GM23248 (cell line): ENCODE measurements around the gene ZNF283. TPM values are rescaled to one million over a fixed set of nuclear protein-coding genes. Genes with fewer than 3 reads are reported as not detected.
"Not testable (repeated sequence)": the region's sequence is repeated elsewhere in the genome, so short reads cannot be mapped to it uniquely, and the experiment has no call there.

Source experiments
- DNase-seq: peaks from one replicate; pipeline ENCODE4 v3.0.0-alpha.2; 2015
- H2AFZ ChIP-seq: fragments of 200-600 bp; sonication (generic); 2 replicates; pipeline ENCODE4 v1.6.1; 2016; ENCODE audit warnings: antibody characterized with exemption
- H3F3A ChIP-seq: fragments of 200-600 bp; sonication (generic); 2 replicates; pipeline ENCODE4 v1.6.1; 2016; ENCODE audit warnings: mild to moderate bottlenecking, antibody characterized with exemption, mixed run types; ENCODE audit not compliant: insufficient read depth
- H3K27ac ChIP-seq: fragments of 200-600 bp; sonication (generic); 2 replicates; pipeline ENCODE4 v1.5.1; 2016; ENCODE audit warnings: mild to moderate bottlenecking
- H3K27me3 ChIP-seq: fragments of 200-600 bp; sonication (generic); replicated peaks from 2 replicates; pipeline ENCODE4 v1.6.1; 2016; ENCODE audit warnings: mild to moderate bottlenecking; ENCODE audit not compliant: insufficient read depth
- H3K36me3 ChIP-seq: fragments of 200-600 bp; sonication (generic); 2 replicates; pipeline ENCODE4 v1.6.1; 2016; ENCODE audit warnings: low read depth, mild to moderate bottlenecking
- H3K4me1 ChIP-seq: fragments of 200-600 bp; sonication (generic); 2 replicates; pipeline ENCODE4 v1.6.1; 2016; ENCODE audit warnings: mild to moderate bottlenecking; ENCODE audit not compliant: insufficient read depth
- H3K4me2 ChIP-seq: fragments of 200-600 bp; sonication (generic); one replicate; pipeline ENCODE4 v1.6.1; 2016; ENCODE audit warnings: mild to moderate bottlenecking; ENCODE audit not compliant: unreplicated experiment
- H3K4me3 ChIP-seq: fragments of 200-600 bp; sonication (generic); 2 replicates; pipeline ENCODE4 v1.5.1; 2016; ENCODE audit warnings: mild to moderate bottlenecking
- H3K79me2 ChIP-seq: fragments of 200-600 bp; sonication (generic); 2 replicates; pipeline ENCODE4 v1.6.1; 2016; ENCODE audit warnings: mild to moderate bottlenecking; ENCODE audit not compliant: insufficient read depth
- H3K9ac ChIP-seq: fragments of 200-600 bp; sonication (generic); 2 replicates; pipeline ENCODE4 v1.6.1; 2016; ENCODE audit warnings: mild to moderate bottlenecking
- H3K9me2 ChIP-seq: fragments of 200-600 bp; sonication (generic); 2 replicates; pipeline ENCODE4 v1.6.1; 2016; ENCODE audit warnings: mixed run types, mild to moderate bottlenecking, moderate library complexity; ENCODE audit not compliant: insufficient read depth
- H3K9me3 ChIP-seq: fragments of 200-600 bp; sonication (generic); one replicate; pipeline ENCODE4 v1.6.1; 2017; ENCODE audit warnings: low read depth
- H4K20me1 ChIP-seq: fragments of 200-600 bp; sonication (generic); 2 replicates; pipeline ENCODE4 v1.6.0; 2016; ENCODE audit not compliant: insufficient read depth
- EZH2 ChIP-seq: fragments of 200-600 bp; sonication (generic); IDR thresholded peaks from 2 replicates; pipeline ENCODE4 v1.6.1; 2018; ENCODE audit warnings: antibody characterized with exemption, mild to moderate bottlenecking; ENCODE audit not compliant: insufficient read depth, poor library complexity, severe bottlenecking
- EZH2phosphoT487 ChIP-seq: fragments of 200-600 bp; sonication (generic); IDR thresholded peaks from 2 replicates; pipeline ENCODE4 v1.6.1; 2018; ENCODE audit warnings: antibody characterized with exemption, moderate library complexity, mild to moderate bottlenecking, low read depth; ENCODE audit not compliant: insufficient read depth
- WGBS, 2 experiments: methylation state at CpG; one replicate each; pipeline ENCODE4 v1.1.6; 2015 to 2017; ENCODE audit warnings: low lambda C conversion rate in 2 of 2, low coverage in 1 of 2; ENCODE audit errors: missing lambda C conversion rate in 2 of 2; 5-methylcytosine and 5-hydroxymethylcytosine counted together
- in situ Hi-C: fragments of 300-500 bp; cut with MboI; formaldehyde crosslinking; loops from 2 replicates; pipeline ENCODE4 v1.15.0; 2020
- polyA plus RNA-seq: library from polyadenylated mRNA; unstranded; fragments of >200 nt; fragmentation: Nextera tagmentation; extraction: Ambion mirVana; gene quantifications from 2 replicates; pipeline ENCODE4 v1.2.1, GENCODE V29; 2016
- total RNA-seq: library from RNA; depleted of rRNA; stranded (reverse); fragments of >200 nt; shearing (Covaris generic); gene quantifications from 2 replicates; pipeline ENCODE4 v1.2.3, GENCODE V29; 2014

ZNF283 gene
- total and polyA plus RNA-seq, 2 experiments from 2014 or later: 4.6 to 12.1 TPM

- no peaks in the 10 kb centered on the region for H3K9me2 ChIP-seq
- no peaks in the 10 kb centered on the region for H3K4me1 ChIP-seq
- peaks cover 7% of the 10 kb centered on the region; the same call in 1 of the 2 replicates for H3K27me3 ChIP-seq
- peak overlapping the region; percentile 71 for H3K4me3 ChIP-seq
- peak overlapping the region; percentile 66 for H2AFZ ChIP-seq
- DNase-seq: peak; percentile 63
- no peak overlapping the region for H3K9ac ChIP-seq
- no peaks in the 10 kb centered on the region for H3F3A ChIP-seq
- TF ChIP-seq EZH2 (no peak), EZH2phosphoT487 (no peak)
- no peaks in the 10 kb centered on the region for H3K79me2 ChIP-seq
- WGBS, 2 experiments: 13 to 19% methylated on average over 44 to 66 of the region's 70 CpGs
- no peaks in the 10 kb centered on the region for H4K20me1 ChIP-seq
- H3K4me2 ChIP-seq: peak overlapping the region; percentile 66
- no peaks in the 10 kb centered on the region for H3K36me3 ChIP-seq
- in situ Hi-C loops: no loop called here
- H3K9me3 ChIP-seq: no peaks in the 10 kb centered on the region
- H3K27ac ChIP-seq: no peak overlapping the region
Observed at GRCh38 chr19:43798546-43799409, 28.3 kb upstream of the ZNF283 start.

GRCh38 chr19:43799502-43800142 lies 27.5 kb upstream of the ZNF283 start:
- Histone ChIP-seq H3K79me2 (no peaks in the 10 kb centered on the region), H3K9ac (no peak overlapping the region), H3K27ac (no peak overlapping the region), H3K4me3 (no peak overlapping the region), H3K9me3 (no peaks in the 10 kb centered on the region), H3K4me1 (no peaks in the 10 kb centered on the region), H3K36me3 (no peaks in the 10 kb centered on the region), H3K27me3 (peaks cover 7% of the 10 kb centered on the region; the same call in 1 of the 2 replicates), H3F3A (no peaks in the 10 kb centered on the region), H2AFZ (no peak overlapping the region), H4K20me1 (no peaks in the 10 kb centered on the region), H3K9me2 (no peaks in the 10 kb centered on the region), H3K4me2 (no peak overlapping the region)
- DNase-seq: no peak
- in situ Hi-C loops: no loop called here
- 49 to 55% methylated on average over 6 of the region's 6 CpGs for WGBS, 2 experiments
- TF ChIP-seq EZH2phosphoT487: no peak
- no peak for TF ChIP-seq EZH2

GRCh38 chr19:43802216-43802951 lies 24.7 kb upstream of the ZNF283 start, which contains the start of gene LYPD5:
Gene LYPD5, minus strand, starts transcription at chr19:43802447. Its CDS starts 67 bp downstream, at chr19:43802380.
- Histone ChIP-seq H3K27me3 (peaks cover 7% of the 10 kb centered on the region; the same call in 1 of the 2 replicates), H3K4me1 (no peaks in the 10 kb centered on the region), H3K9ac (no peak within 1 kb of the TSS), H3K27ac (no peak within 1 kb of the TSS), H3F3A (no peaks in the 10 kb centered on the region), H3K4me3 (no peak within 1 kb of the TSS), H3K79me2 (no peaks in the 10 kb centered on the region), H2AFZ (no peak within 1 kb of the TSS), H4K20me1 (no peaks in the 10 kb centered on the region), H3K9me3 (no peaks in the 10 kb centered on the region), H3K9me2 (no peaks in the 10 kb centered on the region), H3K4me2 (no peak within 1 kb of the TSS), H3K36me3 (no peaks in the 10 kb centered on the region)
- DNase-seq: no peak
- no peak for TF ChIP-seq EZH2
- no peak for TF ChIP-seq EZH2phosphoT487
- 41% methylated on average over 12 of the region's 12 CpGs for WGBS, 2 experiments
- in situ Hi-C loops: no loop called here

GRCh38 chr19:43804432-43804831 lies 22.7 kb upstream of the ZNF283 start:
- WGBS, 2 experiments: 6 to 17% methylated on average over 2 of the region's 2 CpGs
- in situ Hi-C loops: no loop called here

GRCh38 chr19:43806401-43806800 lies 20.7 kb upstream of the ZNF283 start:
- H4K20me1 ChIP-seq, H3K9me3 ChIP-seq, H3K79me2 ChIP-seq, H3K9ac ChIP-seq, H3K4me1 ChIP-seq, H3K36me3 ChIP-seq, H2AFZ ChIP-seq, H3K4me2 ChIP-seq, H3K4me3 ChIP-seq, H3K9me2 ChIP-seq, H3K27ac ChIP-seq, H3F3A ChIP-seq, DNase-seq, H3K27me3 ChIP-seq, in situ Hi-C loops: not testable (repeated sequence)
- WGBS, 2 experiments: 80 to 81% methylated on average over 7 of the region's 7 CpGs

More at GRCh38 chr19:43804432-43804831, 22.7 kb upstream of the ZNF283 start:
- TF ChIP-seq EZH2phosphoT487 (no peak), EZH2 (no peak)
- H3F3A ChIP-seq: no peaks in the 10 kb centered on the region
- peak; percentile 16 for DNase-seq
- no peaks in the 10 kb centered on the region for H3K9me3 ChIP-seq
- no peak overlapping the region for H3K4me3 ChIP-seq
- no peaks in the 10 kb centered on the region for H3K36me3 ChIP-seq
- H2AFZ ChIP-seq: no peak overlapping the region
- H4K20me1 ChIP-seq: no peaks in the 10 kb centered on the region
- H3K79me2 ChIP-seq: no peaks in the 10 kb centered on the region
- no peaks in the 10 kb centered on the region for H3K4me1 ChIP-seq
- no peak overlapping the region for H3K4me2 ChIP-seq
- no peak overlapping the region for H3K9ac ChIP-seq
- no peak overlapping the region for H3K27ac ChIP-seq
- no peaks in the 10 kb centered on the region for H3K9me2 ChIP-seq
- no peaks in the 10 kb centered on the region; the same call in 1 of the 2 replicates for H3K27me3 ChIP-seq
